HG02571 (cell line): ENCODE results near the gene GOSR1.
"Not testable (repeated sequence)": the region's sequence is repeated elsewhere in the genome, so short reads cannot be mapped to it uniquely, and the experiment has no call there.

Experiments
- ATAC-seq: cut with Tn5 transposase; IDR thresholded peaks from one replicate; pipeline ENCODE4 v1.9.1; 2021; ENCODE audit warnings: mild to moderate bottlenecking, moderate library complexity; ENCODE audit not compliant: unreplicated experiment

GOSR1 gene

GRCh38 chr17:30572651-30573554, 95.7 kb downstream of the GOSR1 start:
- ATAC-seq, result not testable (repeated sequence)

DNA sequence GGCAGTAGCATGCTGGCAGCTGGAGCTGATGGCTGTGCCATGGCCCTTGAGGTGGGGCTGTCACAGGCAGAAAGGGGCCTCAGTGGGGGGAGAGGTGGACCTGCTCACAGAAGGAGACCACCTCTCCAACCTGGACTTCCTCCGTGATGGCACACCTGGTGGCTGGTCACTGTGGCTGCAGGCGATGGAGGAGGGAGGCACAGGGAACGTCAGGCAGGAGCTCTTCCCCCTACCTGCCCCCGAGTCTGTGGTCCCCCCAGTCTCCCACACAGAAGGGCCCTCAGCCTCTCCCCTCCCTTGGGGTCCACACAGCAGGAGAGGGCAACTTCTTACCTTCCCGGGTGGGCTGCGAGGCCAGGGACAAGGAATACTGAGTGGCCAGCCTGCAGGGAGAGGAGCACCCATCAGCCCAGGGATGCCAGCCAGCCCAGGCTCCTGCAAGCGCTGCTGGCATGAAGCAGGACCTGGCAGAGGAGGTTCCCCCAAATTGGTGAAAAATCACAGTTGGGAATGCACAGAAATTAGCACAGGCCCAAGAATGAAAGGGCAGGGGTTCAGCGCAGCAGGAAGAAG, 96.5 kb downstream of the GOSR1 start:
- ATAC-seq, result no peak

GRCh38 chr17:30574309-30574708, 97.1 kb downstream of the GOSR1 start:
- not testable (repeated sequence) for ATAC-seq

DNA sequence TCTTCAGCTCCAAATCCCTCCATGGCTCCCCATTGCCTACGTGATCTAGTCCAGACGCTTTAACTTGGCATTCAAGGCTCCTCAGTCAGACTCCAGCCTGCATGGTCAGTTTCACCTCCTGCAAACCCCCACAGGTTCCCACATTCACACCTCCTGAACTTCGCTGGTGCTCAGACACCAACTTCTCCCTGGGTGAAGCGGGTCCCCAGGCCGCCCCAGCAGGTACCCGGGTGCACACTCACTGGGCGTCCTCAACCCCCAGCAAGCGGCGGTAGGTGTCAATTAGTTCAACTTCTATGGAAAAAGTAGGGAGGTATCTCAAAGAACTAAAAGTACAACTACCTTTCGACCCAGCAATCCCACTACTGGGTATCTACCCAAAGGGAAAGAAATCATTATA, 97.6 kb downstream of the GOSR1 start:
- not testable (repeated sequence) for ATAC-seq

DNA sequence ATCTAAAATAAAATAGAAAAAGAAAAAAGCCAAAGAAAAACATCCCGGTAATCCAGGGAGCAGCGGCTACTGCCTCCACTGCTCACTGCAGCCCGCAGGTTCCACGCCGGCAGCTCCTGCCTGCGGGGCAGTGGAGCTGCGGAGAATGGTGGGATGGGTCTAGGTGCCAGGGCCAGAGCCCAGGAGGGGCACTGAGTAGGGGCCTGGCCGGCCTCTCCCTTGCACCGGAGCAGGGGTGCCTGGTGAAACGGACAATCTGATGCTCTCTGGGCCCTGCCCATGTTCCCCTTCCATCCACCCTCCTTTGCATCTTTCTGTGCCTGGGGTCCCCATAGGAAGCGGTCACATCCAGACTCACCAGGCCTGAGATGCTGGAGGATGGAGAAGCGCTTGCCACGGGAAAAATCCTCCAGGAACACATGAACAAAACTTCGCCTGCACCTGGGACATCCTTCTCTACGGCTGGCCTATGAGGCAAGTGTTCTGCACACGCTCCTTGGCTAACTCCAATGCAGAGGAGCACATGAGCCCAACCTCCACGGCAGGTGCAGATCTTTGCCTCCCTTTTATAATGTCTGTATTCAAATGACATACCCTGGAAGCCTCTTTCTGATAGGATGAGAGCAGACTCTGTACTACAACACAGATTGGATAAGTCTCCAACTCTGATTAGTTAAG, 98.6 kb downstream of the GOSR1 start:
- not testable (repeated sequence) for ATAC-seq

DNA sequence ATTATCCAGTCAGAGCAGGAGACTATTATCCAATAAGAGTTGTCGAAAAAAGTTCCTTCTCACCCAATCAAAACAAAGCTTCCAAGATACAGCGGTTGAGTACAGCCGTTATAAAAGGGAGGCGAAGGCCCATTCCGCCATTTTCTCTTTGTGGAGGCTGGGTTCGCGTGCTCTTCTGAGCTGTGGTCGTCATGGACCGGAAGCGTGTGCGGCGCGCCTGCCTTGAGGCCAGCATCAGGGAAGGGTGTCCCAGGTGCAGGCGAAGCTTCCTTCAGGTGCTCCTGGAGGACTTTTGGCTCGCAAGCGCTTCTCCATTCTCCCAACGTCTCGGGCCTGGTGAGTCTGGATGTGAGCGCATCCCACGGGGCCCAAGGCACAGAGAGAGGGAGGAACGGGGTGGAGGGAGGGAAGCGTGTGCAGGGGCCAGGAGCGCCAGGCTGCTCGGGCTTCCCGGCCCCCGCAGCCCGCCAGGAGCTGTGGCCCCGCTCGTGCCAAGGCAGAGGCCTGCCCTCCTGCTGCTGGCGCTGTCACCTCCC, 99.2 kb downstream of the GOSR1 start:
- no peak for ATAC-seq
